Keratinocyte (primary cell): ENCODE data around the gene SYNJ2.

ENCODE experiments used
- CTCF ChIP-seq, 3 experiments: IDR thresholded peaks in 1 of 3; conservative IDR thresholded peaks in 1 of 3; optimal IDR thresholded peaks in 1 of 3; 2 replicates in 2 of 3; 3 replicates in 1 of 3; pipeline versions ENCODE3 to v1.5.1; 2011; ENCODE audit warnings: low read length in 3 of 3, mild to moderate bottlenecking in 3 of 3, moderate library complexity in 2 of 3, control low read depth in 1 of 3, inconsistent platforms in 1 of 3; ENCODE audit not compliant: insufficient read depth in 2 of 3; ENCODE audit errors: extremely low read depth in 1 of 3
- EZH2 ChIP-seq: IDR thresholded peaks from one replicate; pipeline ENCODE4 v1.6.1; 2012; ENCODE audit warnings: inconsistent platforms, mild to moderate bottlenecking, low read length, moderate library complexity

GRCh38 chr6:158002249-158002950 lies 20.7 kb downstream of the SYNJ2 start:
- TF ChIP-seq CTCF (optimal IDR thresholded peaks at IDR 0.05 in 1 of 3, IDR thresholded peaks at IDR 0.05 in 1 of 3, conservative IDR thresholded peaks at IDR 0.05 in 1 of 3; ENCODE audit: extremely low read depth in 1 of 3, insufficient read depth in 2 of 3, low read length in 3 of 3): no peak
- no peak for TF ChIP-seq EZH2
